Measurements from ENCODE around the gene CPNE4.
"Not testable (repeated sequence)": the region's sequence is repeated elsewhere in the genome, so short reads cannot be mapped to it uniquely, and the experiment has no call there.

Gene CPNE4

DNA sequence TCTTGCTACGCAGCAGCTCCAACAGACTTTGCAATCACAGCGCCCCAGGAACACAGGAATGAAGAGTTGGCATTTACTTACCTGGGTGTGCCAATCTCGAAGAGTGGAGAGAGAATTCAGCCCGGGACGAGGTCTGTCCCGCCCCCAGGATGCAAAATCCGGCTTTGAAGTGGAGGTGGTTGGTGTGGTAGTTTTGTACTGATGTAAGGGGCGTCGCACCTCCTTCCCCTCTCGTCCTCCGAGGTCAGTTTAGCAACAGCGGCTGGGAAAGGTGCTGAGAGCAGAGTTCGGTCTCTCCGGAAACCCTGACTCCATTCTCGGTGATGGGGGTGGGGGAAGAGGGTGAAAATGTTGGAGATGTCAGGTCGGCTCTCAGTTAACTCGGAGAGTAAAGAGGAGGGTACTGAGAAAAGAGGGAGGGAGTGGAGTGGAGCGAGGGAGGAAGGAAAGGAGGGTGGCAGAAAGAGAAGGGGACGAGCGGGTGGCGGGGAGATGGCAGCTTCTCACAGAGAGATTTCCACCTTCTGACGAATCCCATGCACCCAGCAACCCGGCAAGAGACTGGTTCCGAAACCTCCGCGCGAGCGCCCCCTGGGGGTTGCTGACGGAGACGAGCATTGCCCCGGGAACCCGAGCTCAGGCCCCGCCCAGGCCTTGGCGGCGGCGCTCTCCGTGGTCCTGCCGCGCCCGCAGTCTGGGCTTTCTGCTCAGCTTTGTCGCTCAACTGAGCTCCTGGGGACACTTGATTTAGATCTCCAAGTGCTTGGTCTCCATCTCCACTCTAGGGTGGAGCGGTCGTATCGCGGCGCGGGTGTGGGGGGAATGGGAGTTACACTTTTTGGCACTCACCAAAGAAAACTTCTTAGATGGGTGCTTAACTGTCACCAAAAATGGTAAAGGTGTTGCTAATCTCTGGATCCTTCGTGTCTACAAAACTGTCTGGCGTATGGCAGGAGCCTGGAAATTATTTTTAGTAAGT is at the start of gene CPNE4:
Gene CPNE4 (minus strand): TSS at position 529 of the 979 bp plus-strand sequence.
- peak; percentile 91 for DNase-seq

DNA sequence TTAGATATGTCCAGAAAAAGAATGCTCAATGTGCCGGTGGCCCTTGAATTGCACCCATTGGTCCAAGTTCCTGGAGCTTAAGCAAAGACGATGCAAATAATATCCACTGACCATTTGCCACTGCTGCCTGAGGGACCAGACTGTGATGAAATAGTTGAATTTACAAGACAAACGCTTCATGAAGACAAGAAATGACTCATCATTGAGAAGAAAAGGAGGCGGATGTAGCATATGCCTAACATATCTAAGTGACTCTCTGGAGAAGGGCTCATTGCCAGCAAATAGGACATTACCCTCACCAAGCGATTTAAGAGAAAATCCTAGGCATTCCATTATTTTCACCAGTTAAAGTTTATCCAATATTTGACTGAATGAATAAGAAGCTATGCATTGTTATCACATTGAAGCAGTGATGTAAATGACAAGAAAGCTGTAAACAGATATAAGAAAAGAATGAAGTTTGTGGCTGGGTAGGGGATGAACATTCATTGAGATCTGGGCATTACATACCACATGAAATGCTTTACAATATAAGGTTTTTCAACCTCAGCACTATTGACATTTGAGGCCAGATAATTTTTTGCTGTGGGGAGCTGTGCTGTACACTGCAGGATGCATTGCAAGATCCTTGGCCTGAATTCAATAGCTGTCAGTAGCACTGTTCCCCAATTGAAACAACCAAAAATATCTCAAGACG is 48.9 kb upstream of the CPNE4 start:
- DNase-seq, result no peak

- DNase-seq, result no peak
Measured at GRCh38 chr3:132083159-132083558, 48.3 kb upstream of the CPNE4 start.

- no peak for DNase-seq
Measured at GRCh38 chr3:132079147-132079546, 44.3 kb upstream of the CPNE4 start.

DNA sequence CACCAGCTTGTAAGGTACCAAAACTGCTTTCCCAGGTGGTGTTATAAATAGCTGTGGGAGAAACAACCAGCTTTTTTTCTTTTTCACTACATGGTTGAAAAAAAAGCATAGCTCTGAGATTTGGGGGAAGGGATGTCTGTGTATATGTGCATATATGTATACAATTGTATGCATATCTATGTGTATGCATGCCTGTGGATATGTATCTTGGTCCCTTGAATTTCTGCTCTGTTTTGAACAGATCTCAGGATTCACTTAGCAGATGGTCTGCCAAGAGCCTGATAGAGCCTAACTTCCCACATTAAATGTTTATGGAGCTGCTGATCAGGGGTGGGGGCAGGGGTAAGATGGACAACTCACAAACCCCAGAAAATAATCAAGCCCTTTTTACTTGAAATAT is 39.0 kb upstream of the CPNE4 start:
- no peak for DNase-seq

- no peak for DNase-seq
Measured at GRCh38 chr3:132071043-132071442, 36.2 kb upstream of the CPNE4 start.

DNA sequence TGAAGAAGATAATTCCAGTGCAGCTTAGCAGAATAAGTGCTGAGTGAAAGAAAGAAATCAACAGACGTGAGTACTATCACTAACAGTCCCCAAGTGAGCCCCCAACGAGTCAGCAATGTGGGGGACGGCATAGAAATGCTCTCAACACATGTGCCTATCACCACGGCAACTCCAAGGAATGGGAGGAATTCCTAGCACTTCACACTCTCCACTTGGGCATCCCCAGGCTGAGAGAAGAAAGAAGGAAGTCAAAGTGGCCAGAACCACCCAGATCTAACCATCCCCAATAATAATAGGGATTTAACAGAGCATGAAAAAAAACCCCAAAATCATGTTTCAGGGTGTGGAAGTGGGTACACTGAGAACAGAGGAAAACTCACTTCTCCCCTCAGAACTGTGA is 29.3 kb upstream of the CPNE4 start:
- no peak for DNase-seq

GRCh38 chr3:132062535-132062934 is 27.7 kb upstream of the CPNE4 start:
- no peak for DNase-seq

GRCh38 chr3:132055872-132056271 is 21.1 kb upstream of the CPNE4 start:
- DNase-seq, result no peak

- no peak for DNase-seq
Measured at GRCh38 chr3:132047209-132047608, 12.4 kb upstream of the CPNE4 start.

- DNase-seq, result not testable (repeated sequence)
Measured at GRCh38 chr3:132044874-132045273, 10.1 kb upstream of the CPNE4 start.

- DNase-seq, result no peak
Measured at GRCh38 chr3:132042681-132043080, 7.9 kb upstream of the CPNE4 start.

- peak; percentile 12 for DNase-seq
Measured at GRCh38 chr3:132038198-132038825, 3.5 kb upstream of the CPNE4 start.

DNA sequence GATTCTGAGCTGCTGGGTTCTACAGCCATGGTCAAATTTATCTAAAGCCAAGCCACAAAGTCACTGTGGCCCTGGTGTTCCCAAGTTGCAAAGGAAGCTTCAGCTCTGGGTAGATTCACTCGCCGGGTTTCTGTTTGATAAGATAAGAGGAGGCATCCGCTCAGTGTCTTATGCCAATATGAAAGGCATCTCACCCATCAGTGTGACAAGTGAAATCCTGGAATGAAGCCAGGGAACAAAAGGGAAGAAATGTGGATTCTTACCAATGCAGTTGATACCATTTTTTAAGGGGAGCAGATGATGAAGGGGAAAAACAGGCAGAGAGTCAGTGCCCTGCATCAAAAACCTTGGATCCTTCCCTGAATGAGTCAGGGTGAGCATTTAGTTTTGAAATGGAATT is 2.8 kb upstream of the CPNE4 start:
- DNase-seq, result no peak

- DNase-seq, result no peak
Measured at GRCh38 chr3:132037056-132037455, 2.2 kb upstream of the CPNE4 start.

DNA sequence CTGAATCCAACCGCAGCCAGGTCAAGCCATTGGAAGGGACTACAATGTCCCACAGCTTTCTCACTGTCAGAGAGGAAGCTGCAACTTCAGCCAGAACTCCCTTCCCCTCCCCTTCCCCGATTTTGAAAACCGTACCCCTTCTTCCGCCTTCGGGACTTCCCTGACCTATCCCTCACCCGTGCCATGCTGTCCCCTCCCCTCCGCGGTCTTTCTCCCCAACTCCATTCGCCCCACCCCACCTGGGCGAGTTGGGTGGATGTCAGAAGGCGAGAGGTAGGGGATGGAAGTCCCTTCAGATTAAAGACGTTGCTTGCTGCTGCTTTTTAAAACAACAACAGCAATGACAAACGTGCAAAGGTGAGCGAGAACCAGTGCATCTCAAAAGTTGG is 723 bp downstream of the CPNE4 start:
- no peak for DNase-seq

- no peak for DNase-seq
Measured at GRCh38 chr3:132033471-132033870, 1.3 kb downstream of the CPNE4 start.

DNA sequence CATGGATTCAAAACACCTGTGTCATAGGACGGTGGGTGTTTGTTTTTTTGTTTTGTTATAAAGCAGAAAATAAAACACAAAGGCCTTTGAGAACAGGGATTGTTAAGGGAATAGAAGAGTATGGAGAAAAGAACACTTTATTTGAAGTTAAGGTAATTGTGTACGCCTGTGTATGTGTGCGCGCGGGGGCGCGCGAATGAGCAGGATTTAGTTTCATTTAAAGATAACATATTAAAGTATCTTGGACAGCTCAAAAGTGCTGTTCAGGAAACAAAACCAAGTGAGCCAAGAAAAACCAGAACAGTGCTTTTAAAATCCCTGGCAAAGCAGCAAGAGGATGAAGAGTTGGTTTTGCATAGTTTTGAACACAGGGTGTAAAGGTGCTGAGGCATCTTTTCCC is 1.9 kb downstream of the CPNE4 start:
- no peak for DNase-seq

GRCh38 chr3:132029182-132029902 is 5.5 kb downstream of the CPNE4 start:
- DNase-seq, result peak; percentile 29

GRCh38 chr3:132022914-132023313 is 11.9 kb downstream of the CPNE4 start:
- no peak for DNase-seq

- DNase-seq, result no peak
Measured at GRCh38 chr3:132020058-132020457, 14.8 kb downstream of the CPNE4 start.

DNA sequence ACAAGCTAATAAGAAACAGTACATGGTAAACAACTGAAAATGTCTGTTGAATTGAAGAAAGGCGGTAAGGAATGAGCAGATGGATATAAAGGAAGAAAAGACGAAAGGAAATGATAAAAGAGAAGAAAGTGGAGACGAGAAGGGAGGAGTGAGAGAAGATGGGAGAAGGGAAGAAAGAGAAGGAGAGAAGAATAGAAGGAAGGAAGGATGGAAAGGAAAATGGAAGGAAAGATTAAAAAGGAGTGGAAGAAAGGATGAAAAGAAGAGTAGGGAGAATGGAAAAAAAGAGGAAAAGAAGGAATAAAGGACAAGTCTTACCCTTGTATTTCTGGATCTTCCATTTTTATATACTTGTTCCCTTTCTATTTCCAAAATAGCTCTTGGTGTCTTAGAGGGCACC is 17.7 kb downstream of the CPNE4 start:
- DNase-seq, result no peak
